Measurements from ENCODE around the gene MAP4K1.

- TF ChIP-seq CTCF (IDR thresholded peaks at IDR 0.05; ENCODE audit: insufficient read depth, low read length): no peak
- TF ChIP-seq REST (IDR thresholded peaks at IDR 0.05; ENCODE audit: insufficient replicate concordance, low read depth): no peak
Measured at GRCh38 chr19:38642176-38642575, 24.4 kb upstream of the MAP4K1 start.
